Activated effector memory CD4-positive, alpha-beta T cell treated with anti-CD3 and anti-CD28 coated beads, Interleukin-2, amount 50 U/mL, for 16 hours (primary cell): Measurements from ENCODE around the gene CRAMP1.
"Not testable (repeated sequence)": the region's sequence is repeated elsewhere in the genome, so short reads cannot be mapped to it uniquely, and the experiment has no call there.

ENCODE experiments used
- DNase-seq: peaks from one replicate; pipeline ENCODE4 v3.0.0-alpha.2; 2020

Gene CRAMP1

DNA sequence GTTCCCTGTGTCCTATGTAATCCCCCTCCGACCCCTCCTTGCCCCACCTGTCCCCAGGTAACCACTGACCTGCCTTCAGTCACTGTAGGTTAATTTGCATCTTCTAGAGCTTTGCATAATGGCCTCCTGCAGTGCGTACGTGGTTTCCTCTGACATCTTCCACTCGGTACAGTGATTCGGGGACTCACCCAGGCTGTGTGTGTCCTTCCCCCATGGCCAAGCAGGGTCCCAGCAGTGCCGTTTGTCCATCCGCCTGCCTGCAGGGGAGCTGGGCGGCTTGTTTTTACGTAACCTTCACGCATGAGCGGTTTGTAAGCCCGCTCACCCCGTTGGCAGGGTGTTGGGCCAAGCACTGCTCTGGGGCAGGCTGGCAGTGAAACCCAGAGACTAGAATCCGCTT, 101.8 kb downstream of the CRAMP1 start:
- DNase-seq: no peak

DNA sequence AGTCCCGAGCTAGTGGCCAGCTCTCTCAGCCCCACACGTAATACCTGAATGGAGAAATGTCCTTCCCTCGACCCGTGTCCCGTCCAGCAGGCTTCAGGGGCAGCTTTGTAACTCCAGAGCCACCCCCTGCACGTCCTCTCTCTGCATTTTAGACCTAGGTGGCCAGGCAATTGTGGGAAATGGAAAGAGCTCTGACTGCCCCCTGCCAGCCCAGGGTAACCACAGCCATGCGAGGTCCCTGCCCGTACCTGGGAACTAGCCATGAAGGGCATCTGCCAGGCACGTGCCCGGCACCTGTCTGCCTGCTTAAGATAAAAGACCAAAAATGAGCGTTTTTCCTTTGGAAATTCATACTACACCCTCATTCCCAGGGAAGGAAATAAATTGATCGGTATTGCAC, 103.1 kb downstream of the CRAMP1 start:
- DNase-seq: no peak

DNA sequence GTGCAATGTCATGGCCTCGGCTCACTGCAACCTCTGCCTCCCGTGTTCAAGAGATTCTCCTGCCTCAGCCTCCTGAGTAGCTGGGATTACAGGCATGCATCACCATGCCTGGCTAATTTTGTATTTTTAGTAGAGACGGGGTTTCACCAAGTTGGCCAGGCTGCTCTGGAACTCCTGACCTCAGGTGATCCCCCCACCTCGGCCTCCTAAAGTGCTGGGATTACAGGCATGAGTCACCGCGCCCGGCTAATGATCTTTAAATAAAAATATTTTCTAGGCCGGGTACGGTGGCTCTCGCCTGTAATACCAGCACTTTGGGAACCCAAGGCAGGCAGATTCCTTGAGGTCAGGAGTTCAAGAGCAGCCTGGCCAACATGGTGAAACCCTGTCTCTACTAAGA, 106.1 kb downstream of the CRAMP1 start:
- not testable (repeated sequence) for DNase-seq

DNA sequence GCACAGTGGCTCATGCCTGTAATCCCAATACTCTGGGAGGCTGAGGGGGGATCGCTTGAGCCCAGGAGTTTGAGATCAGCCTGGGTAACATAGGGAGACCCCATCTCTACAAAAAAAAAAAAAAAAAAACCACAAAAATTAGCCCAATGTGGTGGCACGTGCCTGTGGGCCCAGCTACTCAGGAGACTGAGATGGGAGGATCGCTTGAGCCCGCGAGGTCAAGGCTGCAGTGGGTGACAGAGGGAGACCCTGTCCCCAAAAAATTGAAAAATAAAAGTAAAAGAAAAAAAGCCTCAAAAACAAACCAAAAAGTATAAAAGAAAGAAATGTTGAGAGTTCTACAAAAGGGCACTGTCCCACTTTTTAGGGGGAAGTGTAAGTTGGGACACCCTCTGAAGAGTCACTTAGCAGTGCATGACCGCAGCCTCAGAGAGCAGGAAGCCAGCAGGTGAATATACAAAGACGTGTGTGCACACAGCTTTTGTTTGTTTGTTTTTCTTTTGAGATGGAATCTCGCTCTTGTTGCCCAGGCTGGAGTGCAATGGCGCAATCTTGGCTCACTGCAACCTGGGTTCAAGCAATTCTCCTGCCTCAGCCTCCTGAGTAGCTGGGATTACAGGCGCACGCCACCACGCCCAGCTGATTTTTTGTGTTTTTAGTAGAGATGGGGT, 107.5 kb downstream of the CRAMP1 start:
- DNase-seq: not testable (repeated sequence)

DNA sequence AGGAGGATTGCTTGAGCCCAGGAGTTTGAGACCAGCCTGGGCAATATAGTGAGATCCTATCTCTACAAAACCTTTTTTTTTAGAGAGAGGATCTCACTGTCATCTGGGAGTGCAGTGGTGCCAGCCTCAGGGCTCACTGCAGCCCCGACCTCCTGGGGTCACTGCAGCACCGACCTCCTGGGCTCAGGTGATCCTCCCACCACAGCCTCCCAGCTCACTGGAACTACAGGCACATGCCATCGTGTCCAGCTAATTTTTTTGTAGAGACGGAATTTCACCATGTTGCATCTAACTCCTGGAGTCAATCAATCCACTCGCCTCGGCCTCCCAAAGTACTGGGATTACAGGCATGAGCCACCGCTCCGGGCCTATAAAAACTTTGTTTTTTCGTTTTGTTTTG, 109.2 kb downstream of the CRAMP1 start:
- no peak for DNase-seq

DNA sequence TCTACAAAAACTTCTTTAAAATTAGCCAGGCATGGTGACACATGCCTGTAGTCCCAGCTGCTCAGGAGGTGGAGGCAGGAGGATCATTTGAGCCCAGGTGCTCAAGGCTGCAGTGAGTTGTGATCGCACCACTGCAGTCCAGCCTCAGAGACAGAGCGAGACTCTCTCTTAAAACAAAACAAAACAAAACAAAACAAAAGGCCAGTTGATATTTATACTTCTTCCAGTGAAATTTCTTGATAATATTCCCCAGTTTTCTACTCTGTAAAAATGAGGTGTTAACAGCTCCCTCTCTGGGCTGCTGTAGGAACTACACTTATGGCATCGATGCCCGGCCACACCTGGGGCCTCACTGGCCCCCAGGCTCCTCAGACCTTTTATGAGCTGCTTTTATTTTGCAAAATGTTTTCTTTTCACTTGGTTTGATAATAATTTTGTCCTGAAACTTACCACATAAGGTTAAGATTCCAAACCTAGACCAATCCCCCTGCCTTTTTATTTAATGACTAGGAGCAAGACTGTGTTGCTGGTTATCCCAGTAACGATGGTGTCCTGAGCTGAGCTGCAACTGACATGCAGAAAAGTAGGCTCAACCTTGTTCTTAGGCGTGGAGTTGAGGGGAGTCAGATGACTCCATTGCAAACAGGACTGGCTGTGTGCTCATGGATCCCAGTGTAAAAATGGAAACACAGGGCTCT, 111.4 kb downstream of the CRAMP1 start:
- peak; percentile 75 for DNase-seq

DNA sequence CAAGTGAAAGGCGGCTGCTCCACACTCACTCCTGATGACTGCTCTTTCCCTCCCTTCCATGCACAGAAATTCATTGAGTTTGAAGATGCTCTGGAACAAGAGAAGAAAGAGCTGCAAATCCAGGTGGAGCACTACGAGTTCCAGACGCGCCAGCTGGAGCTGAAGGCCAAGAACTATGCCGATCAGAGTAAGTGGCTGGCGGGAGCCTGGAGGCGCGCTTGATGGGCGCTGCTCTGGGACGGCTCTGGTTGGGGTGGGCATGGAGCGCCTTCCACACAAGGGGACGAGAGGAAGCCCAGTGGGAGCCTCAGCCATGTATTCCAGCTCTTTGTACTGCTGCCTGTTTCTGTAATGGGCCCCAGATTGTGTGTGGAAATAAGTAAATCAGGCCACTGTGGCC, 112.3 kb downstream of the CRAMP1 start:
- DNase-seq: no peak

DNA sequence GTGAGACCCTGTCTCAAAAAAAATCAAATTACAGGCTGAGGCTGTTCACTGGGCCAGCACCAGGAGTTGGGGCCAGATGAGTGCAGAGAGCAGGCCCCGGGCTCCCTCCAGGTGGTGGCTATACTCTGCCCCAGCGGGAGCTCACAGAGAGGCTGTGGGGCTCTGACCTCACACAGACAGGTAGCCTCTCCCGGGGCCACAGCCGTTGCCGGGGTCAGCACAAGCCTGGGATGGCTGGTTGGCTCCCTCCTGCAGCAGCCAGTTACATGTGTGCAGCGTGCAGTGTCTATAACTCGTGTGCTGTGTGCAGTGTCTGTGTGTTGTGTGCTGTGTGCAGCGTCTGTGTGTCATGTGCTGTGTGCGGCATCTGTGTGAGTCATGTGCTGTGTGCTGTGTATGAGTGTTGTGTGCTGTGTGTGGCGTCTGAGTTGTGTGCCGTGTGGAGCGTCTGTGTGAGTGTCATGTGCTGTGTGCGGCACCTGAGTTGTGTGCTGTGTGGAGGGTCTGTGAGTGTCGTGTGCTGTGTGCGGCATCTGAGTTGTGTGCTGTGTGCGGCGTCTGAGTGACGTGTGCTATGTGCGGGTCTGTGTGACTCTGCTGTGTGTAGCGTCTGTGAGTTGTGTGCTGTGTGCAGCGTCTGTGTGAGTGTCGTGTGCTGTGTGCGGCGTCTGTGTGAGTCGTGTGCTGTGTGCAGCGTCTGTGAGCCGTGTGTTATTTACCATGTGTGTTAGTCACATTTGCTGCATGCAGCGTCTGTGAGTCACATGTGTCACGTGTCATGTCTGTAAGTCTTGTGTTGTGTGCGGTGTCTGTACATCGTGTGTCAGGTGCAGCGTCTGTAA, 114.7 kb downstream of the CRAMP1 start:
- DNase-seq: no peak
